AG10803 (cell line): ENCODE measurements around the gene ACOT7.

Experiments
- DNase-seq: peaks from one replicate; pipeline ENCODE4 v3.0.0; 2010; ENCODE audit warnings: low read depth
- H3K4me3 ChIP-seq: 2 replicates; pipeline ENCODE4 v1.5.1; 2011; ENCODE audit warnings: mild to moderate bottlenecking, low read length, control low read depth
- CTCF ChIP-seq: conservative IDR thresholded peaks from 2 replicates; pipeline ENCODE4 v1.5.1; 2011; ENCODE audit warnings: mild to moderate bottlenecking, low read length, control low read depth, inconsistent platforms

ACOT7 gene

GRCh38 chr1:6239950-6240768 is 153.4 kb downstream of the ACOT7 start:
- TF ChIP-seq CTCF: no peak
- no peak overlapping the region for H3K4me3 ChIP-seq
- DNase-seq: peak; percentile 77

- DNase-seq: no peak
- no peak overlapping the region for H3K4me3 ChIP-seq
- TF ChIP-seq CTCF: no peak
Measured at GRCh38 chr1:6239213-6239752, 154.3 kb downstream of the ACOT7 start.

DNA sequence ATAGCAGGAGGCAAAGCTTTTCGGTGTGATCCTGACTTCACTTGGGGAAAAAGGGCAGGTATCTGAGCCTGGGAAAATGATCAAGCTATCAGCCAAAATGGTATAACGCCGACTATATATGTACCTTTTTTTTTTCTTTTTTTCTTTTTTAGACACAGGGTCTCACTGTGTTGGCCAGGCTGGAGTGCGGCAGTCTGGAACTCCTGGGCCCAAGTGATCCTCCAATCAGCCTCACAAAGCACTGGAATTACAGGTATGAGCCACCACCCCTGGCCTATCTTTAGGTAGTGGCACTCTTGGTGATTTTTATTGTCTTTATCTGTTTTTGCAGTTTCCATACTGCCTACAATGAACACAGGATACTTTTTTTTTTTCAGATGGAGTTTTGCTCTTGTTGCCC is 156.5 kb downstream of the ACOT7 start:
- no peak for TF ChIP-seq CTCF
- no peak overlapping the region for H3K4me3 ChIP-seq
- no peak for DNase-seq

GRCh38 chr1:6235296-6235677 is 158.3 kb downstream of the ACOT7 start:
- no peak for DNase-seq
- no peak for TF ChIP-seq CTCF
- H3K4me3 ChIP-seq: peak overlapping the region; percentile 79

GRCh38 chr1:6234502-6235295 is 158.9 kb downstream of the ACOT7 start:
- no peak for TF ChIP-seq CTCF
- DNase-seq: peak; percentile 32
- H3K4me3 ChIP-seq: peak overlapping the region; percentile 79

GRCh38 chr1:6233376-6233775 is 160.2 kb downstream of the ACOT7 start:
- no peak for TF ChIP-seq CTCF
- DNase-seq: no peak
- no peak overlapping the region for H3K4me3 ChIP-seq
